ENCODE results near the gene PHTF1.
A peak's percentile ranks its signal among the peaks of the same experiment; 100 is the strongest.

The PHTF1 gene

DNA sequence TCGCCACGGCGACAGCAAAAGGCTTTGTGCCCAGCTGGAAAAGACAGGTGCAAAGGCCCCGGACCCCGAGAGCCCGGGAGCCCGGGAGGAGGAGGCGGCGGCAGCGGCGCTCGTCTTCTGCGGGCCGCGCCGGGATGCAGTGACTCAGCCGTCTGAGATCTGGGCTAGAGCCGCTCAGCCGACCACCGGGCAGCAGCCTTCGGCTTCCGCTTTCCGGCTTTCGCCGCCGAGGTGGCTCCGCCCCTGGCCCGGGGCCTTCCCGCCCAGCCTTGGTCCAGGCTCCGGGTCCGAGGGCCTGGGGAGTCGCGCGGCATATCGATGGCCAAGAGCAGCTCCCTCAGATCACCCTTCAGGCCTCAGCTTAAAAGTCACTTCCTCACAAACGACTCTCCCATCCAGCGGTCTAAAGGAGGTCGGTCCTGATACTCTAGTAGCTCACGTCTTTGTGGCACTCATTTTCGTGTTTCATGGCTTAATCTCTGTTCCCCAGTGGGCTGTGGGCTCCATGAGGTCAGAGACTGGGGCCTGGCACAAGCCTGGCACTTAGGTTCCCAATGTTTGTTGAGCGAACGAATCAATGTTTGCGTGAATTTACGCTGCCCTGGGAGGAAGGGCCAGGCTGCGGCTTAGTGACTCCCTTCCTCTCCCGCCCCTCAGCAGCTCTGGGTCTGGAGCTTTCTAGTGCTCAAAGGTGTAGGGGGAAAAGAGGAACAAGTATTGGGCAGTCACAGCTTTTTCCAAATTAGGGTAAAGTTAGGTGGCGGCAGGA lies at the start of gene PHTF1:
Gene PHTF1, minus strand, starts transcription at position 154 of the 769 bp plus-strand sequence. CDS start 783 bp downstream, outside the sequence.
- no peak for FAIRE-seq

DNA sequence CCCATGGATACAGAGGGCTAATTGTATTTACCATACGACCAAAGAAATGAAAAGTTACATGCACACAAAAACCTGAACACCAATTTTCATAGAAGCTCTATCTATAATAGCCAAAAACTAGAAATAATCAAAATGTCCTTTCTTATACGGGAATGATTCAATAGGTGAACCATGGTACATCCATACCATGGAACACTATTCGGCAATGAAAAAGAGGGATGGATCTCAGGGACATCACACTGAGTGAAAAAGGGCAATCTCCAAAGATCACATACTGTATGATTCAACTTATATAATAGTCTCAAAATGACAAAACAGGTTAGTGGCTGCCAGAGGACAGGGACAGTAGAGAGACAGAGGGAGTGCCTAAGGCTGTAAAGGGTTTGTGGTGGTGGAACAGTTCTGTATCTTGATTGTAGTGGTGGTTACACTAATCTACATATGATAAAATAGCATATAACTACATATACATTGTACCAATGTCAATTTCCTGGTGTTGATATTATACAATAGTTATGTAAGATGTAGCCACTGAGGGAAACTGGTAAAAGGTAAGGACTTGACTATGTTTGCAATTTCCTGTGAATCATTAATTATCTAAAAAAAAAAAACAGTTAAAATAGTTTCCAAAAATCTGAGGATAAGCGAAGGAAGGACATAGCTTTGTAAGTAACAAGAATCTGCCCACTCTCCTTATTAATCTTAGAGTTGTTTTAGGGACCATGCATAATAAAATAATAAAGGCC lies 49.3 kb upstream of the PHTF1 start:
- FAIRE-seq, result no peak

DNA sequence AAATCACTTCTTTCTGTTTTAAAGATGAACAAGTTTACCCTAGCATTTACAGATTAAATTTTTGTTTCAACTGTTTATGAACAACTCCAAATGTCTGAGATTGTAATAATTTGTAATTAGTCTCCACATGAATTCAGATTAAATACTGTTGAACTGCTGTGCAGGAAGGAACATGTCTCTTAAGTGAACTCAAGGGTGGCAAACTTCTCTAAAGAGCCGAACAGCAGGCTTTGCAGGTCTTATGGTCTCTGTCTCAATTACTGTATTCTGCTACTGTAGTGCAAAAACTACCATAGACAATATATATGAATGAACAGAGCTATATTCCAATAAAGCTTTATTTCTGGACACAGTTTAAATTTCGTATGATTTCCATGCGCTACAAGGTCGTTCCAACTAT lies 46.4 kb upstream of the PHTF1 start:
- FAIRE-seq, result no peak

DNA sequence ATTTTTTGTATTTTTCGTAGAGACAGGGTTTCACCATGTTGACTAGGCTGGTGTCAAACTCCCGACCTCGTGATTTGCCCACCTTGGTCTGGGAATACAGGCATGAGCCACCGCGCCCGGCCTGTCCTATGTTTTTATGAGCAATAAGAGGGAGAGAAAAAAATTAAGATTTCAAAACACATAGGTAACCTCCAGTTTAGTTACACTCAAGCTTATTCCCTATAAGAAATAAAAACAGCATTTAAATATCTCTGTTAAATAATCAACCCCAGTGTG lies 45.9 kb upstream of the PHTF1 start:
- FAIRE-seq, result no peak

DNA sequence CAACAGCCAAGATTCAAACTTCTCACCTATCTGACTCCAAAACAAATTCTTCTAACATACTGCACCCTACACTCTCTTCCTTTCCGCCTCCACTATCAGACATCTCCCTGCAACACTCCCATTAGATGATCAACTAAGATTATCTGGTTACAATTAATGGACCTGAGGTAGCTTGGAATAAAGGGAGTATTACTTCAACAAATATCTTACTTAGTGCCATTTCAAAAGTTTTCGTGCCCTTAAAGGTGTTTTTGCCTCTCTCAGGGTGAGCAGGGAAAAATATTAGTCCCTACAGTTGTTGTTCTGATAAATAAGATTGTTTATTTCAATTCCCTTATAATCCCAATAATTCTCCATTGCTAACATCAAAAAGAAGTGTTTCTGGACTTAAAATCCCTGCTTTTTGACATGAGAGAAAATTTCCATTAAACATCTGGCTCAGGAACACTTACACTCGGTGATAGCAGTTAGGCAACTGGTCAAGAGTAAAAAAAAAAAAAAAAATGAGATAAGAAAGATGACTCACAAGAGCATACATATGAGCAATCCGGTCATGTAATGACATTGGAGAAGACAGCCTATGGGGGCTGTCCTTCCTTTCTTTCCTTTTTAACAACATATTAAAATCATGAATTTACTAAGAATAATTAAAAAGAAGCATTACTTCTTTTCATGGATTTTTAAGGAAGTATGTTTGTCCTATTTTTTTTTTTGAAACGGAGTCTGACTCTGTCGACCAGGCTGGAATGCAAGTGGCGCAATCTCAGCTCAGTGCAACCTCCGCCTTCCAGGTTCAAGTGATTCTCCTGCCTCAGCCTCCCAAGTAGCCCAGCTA lies 45.4 kb upstream of the PHTF1 start:
- peak; percentile 45 for FAIRE-seq

DNA sequence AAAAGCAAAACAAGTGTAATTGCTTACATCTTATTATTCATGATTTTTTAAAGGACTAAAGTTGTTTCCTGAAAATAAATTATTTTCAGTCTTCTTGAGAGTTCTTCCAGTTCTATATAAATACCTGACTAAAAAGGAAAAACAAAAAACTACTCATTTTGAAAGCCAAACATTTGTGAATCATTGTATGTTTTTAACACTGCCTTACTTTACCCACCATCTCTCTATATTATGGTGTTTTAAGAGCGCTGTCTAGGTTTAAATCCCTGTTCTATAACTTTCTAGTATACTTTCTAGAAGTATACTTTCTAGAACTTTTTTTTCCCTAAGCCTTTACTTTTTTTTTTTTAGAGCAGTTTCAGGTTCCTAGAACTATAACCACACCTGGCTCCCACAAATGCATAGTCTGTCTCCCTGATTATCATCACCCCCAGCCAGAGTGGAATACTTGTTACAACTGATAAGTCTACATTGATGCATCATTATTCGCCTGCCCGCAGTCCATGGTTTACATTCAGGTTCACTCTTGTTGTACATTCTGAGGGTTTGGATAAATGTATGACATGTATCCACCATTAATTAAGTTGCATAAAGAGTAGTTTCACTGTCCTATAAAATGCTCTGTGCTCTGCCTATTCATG lies 43.2 kb upstream of the PHTF1 start:
- no peak for FAIRE-seq

DNA sequence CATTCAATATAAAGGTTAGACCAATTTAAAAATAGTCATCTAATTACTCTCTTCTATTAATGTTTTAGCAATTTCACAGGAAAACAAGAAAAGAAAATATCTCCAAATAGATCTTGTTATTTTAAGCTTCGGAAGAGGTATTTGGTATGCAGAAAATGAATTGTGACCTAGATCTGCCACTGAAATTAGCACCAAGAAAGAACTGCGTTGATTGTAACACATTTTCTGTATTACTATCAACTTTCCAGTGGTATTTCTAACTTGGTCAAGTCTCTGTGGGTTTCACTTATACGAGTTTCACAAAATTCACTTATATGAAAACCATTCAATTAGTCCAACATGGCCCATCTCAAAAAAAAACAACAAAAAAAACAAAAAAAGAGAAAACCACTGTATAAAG lies 41.2 kb upstream of the PHTF1 start:
- FAIRE-seq, result no peak

DNA sequence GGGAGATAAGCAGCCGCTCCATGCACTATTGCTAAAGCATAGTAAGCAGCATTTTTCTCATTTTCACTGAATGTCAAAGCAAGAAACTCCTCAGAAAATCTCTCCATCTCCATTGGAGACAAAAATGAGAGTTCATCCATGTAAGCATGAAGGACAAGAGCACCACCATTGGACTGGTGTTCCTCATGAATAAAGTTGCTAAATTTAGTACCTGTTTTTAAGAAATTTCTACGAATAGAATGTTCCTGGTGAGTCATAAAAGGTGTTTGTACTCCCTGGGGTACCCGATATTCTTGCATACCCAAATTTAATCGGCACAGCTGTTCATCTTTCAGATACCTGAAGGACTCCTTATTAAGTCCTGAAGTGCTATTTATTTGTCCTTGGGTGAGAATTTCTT lies 38.2 kb upstream of the PHTF1 start:
- no peak for FAIRE-seq

DNA sequence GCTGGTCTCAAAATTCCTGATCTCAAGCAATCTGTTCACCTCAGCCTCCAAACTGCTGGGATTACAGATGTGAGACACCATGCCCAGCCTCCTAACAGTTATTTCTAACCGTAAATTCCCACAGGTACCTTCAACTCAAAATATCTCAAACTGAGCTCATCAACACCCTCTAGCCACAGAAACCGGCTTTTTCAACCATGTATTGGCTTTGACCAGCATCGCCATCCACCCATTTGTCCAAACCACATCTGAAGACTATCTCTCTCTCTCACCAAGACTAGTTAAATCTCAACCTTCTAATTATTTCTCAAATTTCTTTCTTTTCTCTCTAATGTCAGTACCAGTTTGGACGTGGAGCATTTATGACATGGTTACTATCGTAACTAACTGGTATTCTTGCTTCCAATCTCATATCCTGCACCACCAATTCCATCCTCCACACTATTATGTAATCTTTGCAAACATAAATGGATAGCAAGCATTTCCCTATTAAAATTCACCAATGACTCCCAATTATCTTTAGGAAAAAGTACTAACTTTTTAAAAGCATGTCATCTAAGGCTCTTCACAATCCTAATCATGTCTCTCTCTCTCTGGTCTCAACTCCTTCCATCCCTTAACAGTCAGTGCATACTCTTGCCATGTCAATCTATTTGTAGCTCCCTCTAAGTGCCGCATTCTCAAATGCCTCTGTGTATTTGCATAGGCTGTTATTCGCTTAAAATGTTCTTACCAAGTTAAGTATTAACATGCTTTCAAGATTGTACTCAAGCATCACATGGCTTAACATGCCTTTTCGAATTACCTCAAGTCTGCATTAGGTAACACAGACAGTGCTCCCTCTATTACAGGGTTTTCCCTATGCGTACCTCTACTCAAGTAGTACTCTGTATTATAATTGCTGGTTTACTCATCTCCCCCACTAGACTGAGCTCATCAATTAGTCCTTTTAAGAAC lies 34.9 kb upstream of the PHTF1 start:
- FAIRE-seq, result no peak

DNA sequence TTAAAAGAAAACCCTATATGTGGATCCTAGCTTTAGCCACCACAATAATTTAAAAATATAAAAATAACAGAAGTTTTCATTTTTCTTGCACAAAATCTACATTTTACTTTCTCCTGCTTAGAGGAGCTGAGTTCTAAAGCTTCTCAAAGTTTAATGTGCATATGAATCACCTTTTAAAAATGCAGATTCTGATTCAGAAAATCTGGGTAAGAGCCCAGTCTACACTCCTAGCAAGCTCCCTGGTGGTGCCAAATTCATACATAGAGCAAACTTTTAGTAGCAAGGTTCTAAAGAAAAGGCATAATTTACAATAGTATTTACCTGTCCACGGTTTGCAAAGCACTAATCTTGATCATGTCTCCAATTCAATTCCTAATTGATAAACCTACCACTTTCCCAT lies 33.7 kb upstream of the PHTF1 start:
- FAIRE-seq, result no peak

DNA sequence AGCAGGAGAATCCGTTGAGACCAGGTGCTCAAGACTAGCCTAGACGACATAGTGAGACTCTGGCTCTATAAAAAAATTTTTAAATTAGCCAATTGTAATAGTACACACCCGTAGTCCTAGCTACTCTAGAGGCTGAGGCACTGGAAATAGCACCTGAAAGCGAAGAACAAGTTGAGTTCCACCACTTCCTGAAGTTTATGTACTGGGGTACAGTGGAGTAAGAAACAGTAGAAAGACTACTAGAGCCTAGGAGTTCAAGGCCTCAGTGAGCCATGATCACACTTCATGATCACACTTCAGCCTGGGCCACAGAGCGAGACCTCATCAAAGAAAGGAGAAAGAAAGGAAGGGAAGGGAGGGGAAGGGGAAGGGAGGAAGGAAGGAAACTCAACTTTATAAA lies 33.2 kb upstream of the PHTF1 start:
- FAIRE-seq, result no peak

DNA sequence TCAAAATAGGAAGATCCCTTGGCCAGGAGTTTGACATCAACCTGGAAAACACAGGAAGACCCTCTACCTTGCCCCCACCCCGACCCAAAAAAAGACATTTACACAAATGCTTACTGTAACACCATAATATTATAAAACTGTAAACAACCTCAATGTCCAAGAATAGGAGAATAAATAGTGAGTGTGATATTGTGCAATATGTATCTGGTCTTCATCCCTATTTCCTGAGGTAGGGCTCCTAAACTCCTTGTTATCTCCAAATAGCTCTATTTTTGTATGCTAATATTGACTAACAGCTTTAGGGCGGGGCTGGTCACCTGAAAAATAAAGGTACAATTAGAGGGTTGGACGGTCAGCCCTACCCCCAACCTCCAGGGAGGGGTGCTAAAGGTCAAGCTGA lies 29.5 kb upstream of the PHTF1 start:
- FAIRE-seq, result no peak

DNA sequence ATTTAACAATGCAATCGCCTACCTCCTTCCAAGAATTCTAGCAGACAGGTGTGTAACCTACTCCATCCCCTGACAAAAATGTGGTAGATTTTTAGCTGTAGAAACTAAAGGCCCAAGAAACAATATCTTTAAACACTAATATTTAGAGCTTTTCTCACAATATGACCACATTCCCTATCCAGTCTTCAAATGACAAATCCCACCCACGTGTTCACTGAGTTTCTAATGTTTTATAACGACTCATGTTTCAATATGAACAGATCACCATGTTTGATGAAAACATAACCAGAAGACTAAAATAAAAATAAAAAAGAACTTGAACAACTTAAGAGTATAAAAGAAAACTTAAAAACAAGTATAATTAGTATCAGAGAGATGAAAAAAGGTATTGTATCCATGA lies 28.4 kb upstream of the PHTF1 start:
- FAIRE-seq, result no peak

DNA sequence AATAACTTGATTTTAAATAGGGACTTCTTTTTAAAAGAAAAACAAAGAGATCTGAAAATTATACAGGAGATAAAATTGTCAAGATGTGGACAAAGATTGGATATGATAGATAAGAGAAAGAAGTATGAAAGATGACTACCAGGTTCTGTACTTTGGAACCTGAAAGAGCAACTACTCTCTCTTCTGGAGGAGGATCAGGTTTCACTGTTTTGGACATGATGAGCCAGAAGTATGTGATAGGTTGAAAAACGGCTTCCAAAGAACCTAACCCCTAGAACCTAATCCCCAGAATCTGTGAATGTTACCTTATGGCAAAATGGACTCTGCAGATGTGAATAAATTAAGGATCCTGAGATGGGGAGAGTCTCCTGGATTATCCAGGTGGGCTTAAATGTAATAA lies 26.8 kb upstream of the PHTF1 start:
- no peak for FAIRE-seq

DNA sequence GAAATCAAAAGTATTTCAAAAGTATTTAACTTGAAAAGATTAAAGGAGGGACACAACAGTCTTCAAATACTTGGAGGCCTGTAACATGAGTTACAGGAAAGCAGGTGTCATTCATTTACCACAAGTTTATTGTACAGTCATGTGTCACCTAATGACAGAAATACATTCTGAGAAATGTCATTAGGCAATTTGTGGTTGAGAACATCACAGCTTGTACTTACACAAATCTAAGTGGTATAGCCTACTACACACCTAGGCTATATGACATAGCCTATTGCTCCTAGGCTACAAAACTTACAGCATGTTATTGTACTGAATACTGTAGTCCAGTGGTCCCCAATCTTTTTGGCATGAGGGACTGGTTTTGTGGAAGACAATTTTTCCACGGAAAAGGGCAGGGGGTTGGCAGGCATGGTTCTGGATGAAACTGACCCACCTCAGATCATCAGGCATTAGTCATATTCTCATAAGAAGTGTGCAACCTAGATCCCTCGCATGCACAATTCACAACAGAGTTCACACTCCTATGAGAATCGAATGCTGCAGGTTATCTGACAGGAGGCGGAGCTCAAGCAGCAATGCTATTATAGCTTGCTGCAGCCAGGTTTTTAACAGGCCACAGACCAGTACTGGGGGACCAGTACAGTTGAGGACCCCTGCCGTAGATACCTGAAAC lies 25.0 kb upstream of the PHTF1 start:
- no peak for FAIRE-seq

DNA sequence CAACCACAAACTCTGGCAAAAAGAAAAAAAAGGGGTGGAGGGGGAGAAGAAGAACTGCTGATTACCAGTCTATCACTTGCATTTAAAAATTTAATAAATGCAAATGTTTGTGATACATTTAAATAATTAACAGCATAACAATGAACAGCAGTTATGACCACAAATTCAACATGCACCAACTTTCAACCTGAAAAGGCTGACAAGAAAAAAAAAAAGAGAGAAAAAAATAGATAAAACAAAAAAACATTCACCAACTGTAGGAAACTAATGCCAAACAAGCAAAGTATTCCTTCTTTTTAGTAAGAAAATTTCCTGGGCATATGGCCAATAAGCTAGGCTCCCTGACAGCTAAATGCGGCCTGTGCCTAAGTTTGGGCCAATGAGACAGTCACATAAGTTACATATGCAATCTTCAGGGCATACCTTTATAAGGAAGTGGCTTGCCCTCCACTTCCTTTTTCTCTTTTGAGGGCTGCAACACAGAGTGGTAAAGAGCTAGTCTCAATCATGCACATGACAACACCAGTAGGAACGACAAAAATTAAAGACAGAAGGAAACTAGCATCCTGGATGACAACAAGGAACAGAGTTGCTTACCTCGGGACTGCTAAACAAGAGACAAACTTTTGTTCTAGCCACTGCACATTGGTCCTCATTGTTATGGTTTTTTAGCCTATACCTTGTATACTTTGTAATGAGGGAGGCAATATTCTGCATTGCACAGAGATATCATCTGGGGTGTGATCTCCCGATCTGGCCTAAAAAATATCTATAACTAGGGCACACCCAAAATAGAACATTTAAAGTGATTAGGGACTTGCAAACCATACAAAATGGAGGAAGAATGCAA lies 24.2 kb upstream of the PHTF1 start:
- no peak for FAIRE-seq

DNA sequence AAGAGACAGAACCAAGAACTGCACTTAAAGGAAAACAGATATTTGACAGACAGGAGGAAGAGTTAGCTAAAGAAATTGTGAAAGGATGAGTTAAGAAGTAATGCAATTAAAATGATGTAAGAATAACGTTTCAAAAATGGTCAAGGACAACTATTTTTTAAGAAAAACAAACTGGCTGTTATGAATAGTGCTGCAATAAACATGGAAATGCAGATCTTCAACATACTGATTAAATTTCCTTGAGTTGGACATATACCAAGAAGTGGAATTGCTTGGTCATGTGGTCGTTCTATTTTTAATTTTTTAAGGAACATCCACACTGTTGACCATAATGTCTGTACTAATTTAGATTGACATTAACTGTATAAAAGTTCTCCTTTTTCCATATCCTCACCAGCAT lies 23.1 kb upstream of the PHTF1 start:
- FAIRE-seq, result no peak

DNA sequence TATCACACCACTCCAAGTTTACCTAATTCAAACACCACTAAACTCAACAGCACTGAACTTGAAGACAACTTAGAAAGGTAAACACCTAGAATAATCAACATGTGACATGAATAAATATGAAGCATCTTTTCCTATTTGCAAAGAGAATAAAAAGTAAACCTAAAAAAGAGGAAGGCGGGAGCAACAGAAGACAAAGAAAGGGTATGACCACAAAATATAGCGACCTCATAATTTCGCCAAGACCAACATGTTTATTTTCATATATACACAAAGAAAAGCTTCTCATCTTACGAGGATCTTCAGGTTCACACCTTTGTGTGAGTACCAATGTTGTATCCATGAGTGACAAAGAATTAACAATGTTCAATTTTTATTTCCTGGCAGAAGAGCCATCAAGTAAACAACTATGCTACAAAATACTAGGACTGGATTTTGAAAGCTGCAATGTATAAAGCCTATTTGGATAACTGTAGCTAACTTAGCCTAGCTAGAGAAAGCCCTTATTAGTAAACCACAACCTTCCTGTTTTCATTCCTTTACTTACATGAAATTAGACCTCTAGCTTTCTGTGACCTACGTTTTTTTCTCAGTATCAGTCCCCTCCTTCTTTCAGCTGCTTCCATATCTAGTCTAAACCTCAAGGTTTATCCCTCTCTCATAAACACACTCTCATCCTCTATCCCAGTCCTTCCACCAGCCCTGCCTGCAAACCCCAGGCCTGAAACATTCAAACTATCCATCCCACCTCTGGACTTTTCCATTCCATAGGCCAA lies 21.3 kb upstream of the PHTF1 start:
- no peak for FAIRE-seq

DNA sequence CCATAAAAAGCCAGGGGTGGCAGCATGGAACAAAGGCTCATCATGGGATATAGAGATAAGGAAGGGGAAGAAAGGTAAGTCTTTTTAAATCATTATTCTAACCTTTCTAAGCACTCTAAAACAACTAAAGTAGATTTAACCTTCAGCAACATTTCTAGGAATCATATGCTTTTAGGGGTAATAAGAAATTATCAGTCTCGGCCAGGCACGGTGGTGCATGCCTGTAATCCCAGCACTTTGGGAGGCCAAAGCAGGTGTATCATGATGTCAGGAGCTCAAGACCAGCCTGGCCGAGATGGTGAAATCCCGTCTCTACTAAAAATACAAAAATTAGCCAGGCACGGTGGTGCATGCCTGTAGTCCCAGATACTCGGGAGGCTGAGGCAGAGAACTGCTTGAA lies 20.3 kb upstream of the PHTF1 start:
- FAIRE-seq, result no peak

DNA sequence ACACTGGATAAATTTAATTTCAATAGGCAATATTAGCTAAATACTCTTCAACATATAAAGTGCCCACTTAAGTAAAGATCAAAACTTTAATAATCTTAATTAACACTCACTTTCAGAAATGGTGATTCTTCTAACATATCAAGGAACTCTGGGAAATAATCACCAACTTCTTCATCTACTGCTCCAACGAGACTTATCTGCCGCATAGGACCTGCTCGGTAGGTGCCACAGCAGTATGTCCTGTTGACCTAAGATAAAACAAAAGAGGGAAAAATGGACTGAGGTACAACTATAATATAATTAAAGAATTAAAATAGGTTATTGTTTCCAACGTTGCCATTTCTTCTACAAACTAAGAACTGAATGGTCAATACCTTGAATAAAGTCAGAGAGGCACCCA lies 18.3 kb upstream of the PHTF1 start:
- no peak for FAIRE-seq

All from islet of Langerhans (tissue), 1 donor.